NB4 (cell line): ENCODE measurements around the gene UGT1A7.

ENCODE experiments used
- CTCF ChIP-seq: IDR thresholded peaks from one replicate; pipeline ENCODE4 v1.5.1; 2012; ENCODE audit warnings: low read depth, low read length
- MYC ChIP-seq: IDR thresholded peaks from 2 replicates; pipeline ENCODE4 v1.6.1; 2011; ENCODE audit warnings: low read depth, low read length
- POLR2A ChIP-seq: IDR thresholded peaks from 2 replicates; pipeline ENCODE4 v1.6.1; 2011; ENCODE audit warnings: mild to moderate bottlenecking; ENCODE audit not compliant: insufficient read length; ENCODE audit errors: extremely low read depth
- TF ChIP-seq, protein P1 (sequence below): IDR thresholded peaks from 2 replicates; pipeline ENCODE4 v1.6.1; 2011; ENCODE audit warnings: low read depth, low read length

DNA sequence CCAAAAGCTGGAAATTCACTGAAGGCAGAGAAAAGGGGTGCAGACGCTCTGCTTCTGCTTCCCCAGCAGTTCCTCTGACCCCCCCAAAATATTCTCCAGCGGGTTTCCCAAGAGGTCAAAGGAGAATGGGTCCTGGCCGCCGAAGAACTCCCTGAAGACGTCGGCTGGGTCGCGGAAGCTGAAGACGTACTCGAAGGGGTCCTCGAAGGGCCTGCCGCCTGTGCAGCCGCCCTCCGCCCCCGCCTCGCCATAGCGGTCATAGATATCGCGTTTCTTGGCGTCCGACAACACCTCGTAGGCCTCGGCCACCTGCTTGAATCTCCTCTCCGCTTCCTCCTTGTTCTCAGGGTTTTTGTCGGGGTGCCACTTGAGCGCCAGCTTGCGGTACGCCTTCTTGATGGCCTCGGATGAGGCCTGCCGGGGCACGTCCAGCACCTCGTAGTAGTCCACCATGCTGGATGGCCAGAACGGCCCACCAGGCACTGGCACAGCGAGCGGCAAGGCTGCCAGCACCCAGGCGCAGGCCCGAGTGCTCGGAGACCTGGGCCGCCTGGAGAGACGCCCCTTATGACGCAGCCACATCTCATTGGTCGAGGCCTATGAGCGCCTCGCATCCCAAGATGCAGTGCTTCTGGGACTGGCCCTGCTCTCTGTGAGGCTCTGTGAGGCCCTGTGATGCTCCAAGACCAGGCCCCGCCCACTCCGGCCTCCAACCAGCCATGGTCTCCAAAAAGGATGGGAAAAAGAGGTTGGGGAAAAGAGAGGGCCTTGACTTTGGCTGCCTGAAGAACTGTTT lies 62.0 kb downstream of the UGT1A7 start:
- no peak for TF ChIP-seq CTCF
- TF ChIP-seq MYC, result no peak
- no peak for TF ChIP-seq POLR2A
- TF ChIP-seq, protein P1, sequence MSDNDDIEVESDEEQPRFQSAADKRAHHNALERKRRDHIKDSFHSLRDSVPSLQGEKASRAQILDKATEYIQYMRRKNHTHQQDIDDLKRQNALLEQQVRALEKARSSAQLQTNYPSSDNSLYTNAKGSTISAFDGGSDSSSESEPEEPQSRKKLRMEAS, result no peak
